ENCODE results near the gene MYH7.

MYH7 gene

DNA sequence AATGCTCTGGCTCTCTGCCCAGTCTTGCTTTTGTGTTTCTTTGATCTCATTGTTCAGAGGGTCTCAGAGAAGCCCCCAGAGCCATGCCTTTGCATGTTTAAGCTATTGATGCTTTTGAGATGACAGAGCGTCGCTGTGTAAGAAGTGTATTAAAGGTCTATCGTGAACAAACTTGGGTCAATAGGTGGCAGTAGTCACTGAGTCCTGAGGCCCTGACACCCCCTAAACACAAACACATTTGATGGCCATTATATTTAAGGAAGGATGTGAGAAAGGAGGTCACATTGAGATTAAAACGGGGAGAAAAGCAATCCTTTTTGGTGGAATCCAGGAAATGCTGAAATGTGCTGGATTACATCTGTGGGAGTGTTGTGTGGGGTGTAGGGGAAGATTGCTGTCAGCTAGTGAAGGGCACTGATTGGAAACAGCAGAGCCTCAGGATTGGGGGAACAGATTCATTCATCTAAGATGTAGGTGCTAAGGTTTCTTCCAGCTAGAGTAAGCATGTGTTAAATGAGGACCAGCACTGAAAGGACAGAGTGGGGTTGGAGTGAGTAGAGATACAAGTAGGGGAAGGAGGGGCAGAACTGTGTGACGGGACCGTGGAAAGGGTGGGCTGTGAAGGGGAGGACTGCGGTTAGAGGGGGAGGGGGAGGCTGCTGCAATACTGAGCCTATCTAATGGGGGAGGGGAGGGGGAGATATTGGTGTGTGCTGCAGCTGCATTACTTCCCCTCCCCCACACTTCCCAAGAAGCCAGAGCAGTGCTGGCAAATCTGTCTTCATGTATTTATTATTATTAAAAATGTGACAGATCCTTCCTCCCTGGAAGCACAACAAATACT is 46.7 kb upstream of the MYH7 start:
- H3K4me3 ChIP-seq (replicated peaks; ENCODE audit: insufficient read depth, low read length): no peak overlapping the region
- no peak overlapping the region for H3K27ac ChIP-seq (replicated peaks)
- DNase-seq (ENCODE audit: low read depth in 1 of 2, low spot score in 1 of 2): no peak
- TF ChIP-seq SPI1 (IDR thresholded peaks at IDR 0.05; ENCODE audit: borderline replicate concordance, low read depth) (no peak), POLR2AphosphoS5 (IDR thresholded peaks at IDR 0.05; ENCODE audit: low read depth) (no peak)
- H3K27me3 ChIP-seq (ENCODE audit: insufficient read depth, poor library complexity, severe bottlenecking): no peaks in the 10 kb centered on the region

DNA sequence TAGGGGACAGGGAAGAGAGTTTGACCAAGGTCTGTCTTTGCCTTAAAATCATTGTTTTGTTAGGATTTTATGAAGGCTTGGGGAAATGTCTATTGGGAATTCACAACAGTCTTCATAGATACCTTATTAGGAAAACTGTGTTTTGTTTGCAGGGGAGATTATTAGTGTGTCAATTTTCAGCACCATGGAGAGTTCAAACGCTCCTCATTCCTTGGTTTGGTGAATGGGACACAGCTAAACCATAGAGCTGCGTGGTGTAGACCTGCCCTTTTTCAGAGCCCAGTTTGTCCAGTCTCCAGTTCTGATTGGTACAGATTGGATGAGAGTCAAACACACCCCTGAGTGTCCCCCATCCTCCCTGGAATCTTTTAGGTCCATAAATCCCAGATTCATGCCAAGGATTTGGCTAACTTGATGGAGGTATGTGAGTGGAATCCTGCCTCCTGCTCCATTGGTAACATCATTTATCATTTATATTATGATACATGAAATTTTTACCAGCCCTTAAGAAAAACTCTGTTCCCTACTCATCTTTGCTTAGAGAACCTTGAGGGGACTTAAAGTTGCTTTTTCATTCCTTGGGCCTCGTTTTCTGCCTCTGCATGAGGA is 46.0 kb upstream of the MYH7 start:
- H3K4me3 ChIP-seq (replicated peaks; ENCODE audit: insufficient read depth, low read length): no peak overlapping the region
- H3K27me3 ChIP-seq (ENCODE audit: insufficient read depth, poor library complexity, severe bottlenecking): no peaks in the 10 kb centered on the region
- H3K27ac ChIP-seq (replicated peaks): no peak overlapping the region
- no peak for DNase-seq (ENCODE audit: low read depth in 1 of 2, low spot score in 1 of 2)
- TF ChIP-seq POLR2AphosphoS5 (IDR thresholded peaks at IDR 0.05; ENCODE audit: low read depth): no peak
- no peak for TF ChIP-seq GABPA (IDR thresholded peaks at IDR 0.05; ENCODE audit: low read depth)
- peak; percentile 93 for TF ChIP-seq REST (IDR thresholded peaks at IDR 0.05; ENCODE audit: insufficient replicate concordance, low read depth)
- no peak for TF ChIP-seq SPI1 (IDR thresholded peaks at IDR 0.05; ENCODE audit: borderline replicate concordance, low read depth)
- no peak for TF ChIP-seq CTCF (IDR thresholded peaks at IDR 0.05; ENCODE audit: insufficient read depth, low read length)

DNA sequence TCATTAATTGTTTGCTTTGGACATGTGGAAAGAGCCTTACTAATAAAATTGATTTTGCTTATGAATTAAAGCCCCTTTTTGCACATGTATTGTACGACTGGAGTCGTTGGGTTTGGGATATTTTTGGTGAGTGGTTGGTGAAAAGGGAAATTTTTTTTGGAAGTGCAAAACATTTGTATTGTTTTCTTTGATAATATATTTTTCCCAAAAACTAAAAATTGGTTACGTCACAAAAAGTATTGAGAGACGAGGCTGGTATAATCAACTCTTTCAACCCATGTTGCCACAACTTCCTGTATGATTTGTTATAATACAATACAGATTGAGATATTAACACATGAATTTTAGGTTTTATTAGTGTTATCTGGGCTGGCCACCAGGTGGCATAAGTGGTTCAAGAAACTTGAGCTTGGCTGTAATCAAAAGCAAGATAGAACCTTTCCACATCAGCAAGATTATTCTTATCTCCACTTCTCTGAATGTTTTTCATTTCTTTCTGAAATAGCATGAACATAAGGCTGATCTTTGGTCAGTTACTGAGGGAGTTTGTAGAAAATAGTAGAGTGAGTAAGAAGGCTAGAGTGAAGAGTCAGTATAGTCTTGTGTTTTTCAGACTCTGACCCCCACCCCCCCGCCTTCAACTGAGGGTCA is 42.8 kb upstream of the MYH7 start:
- TF ChIP-seq POLR2AphosphoS5 (IDR thresholded peaks at IDR 0.05; ENCODE audit: low read depth): no peak
- no peak for TF ChIP-seq GABPA (IDR thresholded peaks at IDR 0.05; ENCODE audit: low read depth)
- TF ChIP-seq SPI1 (IDR thresholded peaks at IDR 0.05; ENCODE audit: borderline replicate concordance, low read depth): no peak
- no peak for TF ChIP-seq REST (IDR thresholded peaks at IDR 0.05; ENCODE audit: insufficient replicate concordance, low read depth)
- TF ChIP-seq CTCF (IDR thresholded peaks at IDR 0.05; ENCODE audit: insufficient read depth, low read length): peak; percentile 32
- Histone ChIP-seq H3K27me3 (ENCODE audit: insufficient read depth, poor library complexity, severe bottlenecking) (no peaks in the 10 kb centered on the region), H3K27ac (replicated peaks) (no peak overlapping the region), H3K4me3 (replicated peaks; ENCODE audit: insufficient read depth, low read length) (no peak overlapping the region)
- peak; percentile 30 to 63 for DNase-seq (ENCODE audit: low read depth in 1 of 2, low spot score in 1 of 2)

GRCh38 chr14:23470947-23471346 is 35.5 kb upstream of the MYH7 start:
- no peak for DNase-seq (ENCODE audit: low read depth in 1 of 2, low spot score in 1 of 2)
- Histone ChIP-seq H3K4me3 (replicated peaks; ENCODE audit: insufficient read depth, low read length) (no peak overlapping the region), H3K27me3 (ENCODE audit: insufficient read depth, poor library complexity, severe bottlenecking) (no peaks in the 10 kb centered on the region), H3K27ac (replicated peaks) (no peak overlapping the region)
- no peak for TF ChIP-seq GABPA (IDR thresholded peaks at IDR 0.05; ENCODE audit: low read depth)
- TF ChIP-seq SPI1 (IDR thresholded peaks at IDR 0.05; ENCODE audit: borderline replicate concordance, low read depth): no peak
- TF ChIP-seq POLR2AphosphoS5 (IDR thresholded peaks at IDR 0.05; ENCODE audit: low read depth): no peak
- no peak for TF ChIP-seq CTCF (IDR thresholded peaks at IDR 0.05; ENCODE audit: insufficient read depth, low read length)
- no peak for TF ChIP-seq REST (IDR thresholded peaks at IDR 0.05; ENCODE audit: insufficient replicate concordance, low read depth)

Measured in HL-60 (cell line).